GM18508 (cell line): ENCODE data around the gene ARHGAP24.
"Not testable (repeated sequence)": the region's sequence is repeated elsewhere in the genome, so short reads cannot be mapped to it uniquely, and the experiment has no call there.

Experiments
- ATAC-seq: cut with Tn5 transposase; IDR thresholded peaks from one replicate; pipeline ENCODE4 v1.9.1; 2021; ENCODE audit warnings: moderate number of reproducible peaks; ENCODE audit not compliant: insufficient read depth, unreplicated experiment

Gene ARHGAP24

GRCh38 chr4:85793233-85793585 is 318.3 kb downstream of the ARHGAP24 start:
- ATAC-seq, result no peak

- no peak for ATAC-seq
These were observed 323.2 kb downstream of the ARHGAP24 start for GRCh38 chr4:85798012-85798770.

GRCh38 chr4:85803856-85804255 is 328.9 kb downstream of the ARHGAP24 start:
- ATAC-seq, result no peak

- ATAC-seq, result no peak
These were observed 330.9 kb downstream of the ARHGAP24 start for GRCh38 chr4:85805891-85806290.

GRCh38 chr4:85806334-85806733 is 331.4 kb downstream of the ARHGAP24 start:
- no peak for ATAC-seq

- ATAC-seq, result no peak
These were observed 332.4 kb downstream of the ARHGAP24 start for GRCh38 chr4:85807247-85807950.

- no peak for ATAC-seq
These were observed 333.2 kb downstream of the ARHGAP24 start for GRCh38 chr4:85808104-85808503.

- no peak for ATAC-seq
These were observed 333.9 kb downstream of the ARHGAP24 start for GRCh38 chr4:85808864-85809263.

- no peak for ATAC-seq
These were observed 337.8 kb downstream of the ARHGAP24 start for GRCh38 chr4:85812776-85813175.

- no peak for ATAC-seq
These were observed 341.0 kb downstream of the ARHGAP24 start for GRCh38 chr4:85815796-85816459.

- ATAC-seq, result no peak
These were observed 343.8 kb downstream of the ARHGAP24 start for GRCh38 chr4:85818700-85819099.

- ATAC-seq, result not testable (repeated sequence)
These were observed 345.2 kb downstream of the ARHGAP24 start for GRCh38 chr4:85820101-85820500.

- ATAC-seq, result no peak
These were observed 346.9 kb downstream of the ARHGAP24 start for GRCh38 chr4:85821688-85822455.

GRCh38 chr4:85823295-85823694 is 348.3 kb downstream of the ARHGAP24 start:
- ATAC-seq, result no peak

GRCh38 chr4:85824166-85824945 is 349.4 kb downstream of the ARHGAP24 start:
- ATAC-seq, result no peak

GRCh38 chr4:85826060-85826678 is 351.2 kb downstream of the ARHGAP24 start:
- ATAC-seq, result no peak

- no peak for ATAC-seq
These were observed 353.3 kb downstream of the ARHGAP24 start for GRCh38 chr4:85828027-85828890.

- no peak for ATAC-seq
These were observed 354.5 kb downstream of the ARHGAP24 start for GRCh38 chr4:85829276-85830051.
